Hepatocyte (in vitro differentiated cells): ENCODE results near the gene LYRM4. TPM values are rescaled to one million over a fixed set of nuclear protein-coding genes. Genes with fewer than 3 reads are reported as not detected.

Experiments
- DNase-seq: peaks from one replicate; pipeline ENCODE4 v3.0.0-alpha.2; 2016; ENCODE audit warnings: low spot score
- H2AFZ ChIP-seq: fragments of 200-600 bp; sonication (generic); 2 replicates; pipeline ENCODE4 v1.6.0; 2016; ENCODE audit warnings: antibody characterized with exemption, mild to moderate bottlenecking
- H3K27ac ChIP-seq: fragments of 200-600 bp; sonication (generic); 2 replicates; pipeline ENCODE4 v1.5.1; 2016; ENCODE audit warnings: mild to moderate bottlenecking
- H3K27me3 ChIP-seq: fragments of 200-600 bp; sonication (generic); 2 replicates; pipeline ENCODE4 v1.6.1; 2016
- H3K36me3 ChIP-seq: fragments of 200-600 bp; sonication (generic); replicated peaks from 2 replicates; pipeline ENCODE4 v1.5.1; 2016; ENCODE audit warnings: low read depth; ENCODE audit not compliant: insufficient read depth
- H3K4me1 ChIP-seq: fragments of 200-600 bp; sonication (generic); 2 replicates; pipeline ENCODE4 v1.5.1; 2016; ENCODE audit warnings: mild to moderate bottlenecking, moderate library complexity; ENCODE audit not compliant: insufficient read depth
- H3K4me2 ChIP-seq: fragments of 200-600 bp; sonication (generic); 2 replicates; pipeline ENCODE4 v1.6.0; 2016
- H3K4me3 ChIP-seq: fragments of 200-600 bp; sonication (generic); 2 replicates; pipeline ENCODE4 v1.5.1; 2016; ENCODE audit warnings: mild to moderate bottlenecking
- H3K79me2 ChIP-seq: fragments of 200-600 bp; sonication (generic); 2 replicates; pipeline ENCODE4 v1.6.0; 2017; ENCODE audit warnings: mild to moderate bottlenecking
- H3K9me2 ChIP-seq: fragments of 200-600 bp; sonication (generic); replicated peaks from 2 replicates; pipeline ENCODE4 v1.6.0; 2017; ENCODE audit warnings: mild to moderate bottlenecking; ENCODE audit not compliant: insufficient read depth
- H3K9me3 ChIP-seq: fragments of 200-600 bp; sonication (generic); 2 replicates; pipeline ENCODE4 v1.5.1; 2016; ENCODE audit warnings: low read depth, mild to moderate bottlenecking
- H4K20me1 ChIP-seq: fragments of 200-600 bp; sonication (generic); 2 replicates; pipeline ENCODE4 v1.6.0; 2016; ENCODE audit warnings: mild to moderate bottlenecking; ENCODE audit not compliant: insufficient read depth, poor library complexity, severe bottlenecking
- CTCF ChIP-seq: fragments of 200-600 bp; sonication (generic); IDR thresholded peaks from 2 replicates; pipeline ENCODE4 v1.5.1; 2016; ENCODE audit warnings: antibody characterized with exemption, mild to moderate bottlenecking; ENCODE audit not compliant: poor library complexity
- EZH2 ChIP-seq: fragments of 200-600 bp; sonication (generic); IDR thresholded peaks from 2 replicates; pipeline ENCODE4 v1.6.1; 2016; ENCODE audit warnings: antibody characterized with exemption, mild to moderate bottlenecking, borderline replicate concordance
- EZH2phosphoT487 ChIP-seq: fragments of 200-600 bp; sonication (generic); IDR thresholded peaks from one replicate; pipeline ENCODE4 v1.6.1; 2018; ENCODE audit warnings: antibody characterized with exemption, mild to moderate bottlenecking, low read depth, moderate library complexity; ENCODE audit not compliant: unreplicated experiment, severe bottlenecking
- WGBS: methylation state at CpG from one replicate; pipeline ENCODE4 v1.1.6; 2016; ENCODE audit warnings: low lambda C conversion rate; ENCODE audit errors: missing lambda C conversion rate; 5-methylcytosine and 5-hydroxymethylcytosine counted together
- polyA plus RNA-seq: library from polyadenylated mRNA; unstranded; fragments of >200 nt; fragmentation: Nextera tagmentation; extraction: Ambion mirVana; gene quantifications from 2 replicates; pipeline ENCODE4 v1.2.1, GENCODE V29; 2016
- total RNA-seq: library from RNA; depleted of rRNA; stranded (reverse); fragments of >200 nt; gene quantifications from 2 replicates; pipeline ENCODE4 v1.2.3, GENCODE V29; 2014

The LYRM4 gene
- total and polyA plus RNA-seq, 2 experiments from 2014 or later = 20.5 to 22.9 TPM

- Histone ChIP-seq H3K4me2 (no peak overlapping the region), H3K9me2 (no peaks in the 10 kb centered on the region), H2AFZ (no peak overlapping the region), H4K20me1 (no peaks in the 10 kb centered on the region), H3K4me3 (no peak overlapping the region), H3K36me3 (no peaks in the 10 kb centered on the region), H3K4me1 (no peaks in the 10 kb centered on the region), H3K27me3 (no peaks in the 10 kb centered on the region), H3K9me3 (no peaks in the 10 kb centered on the region), H3K79me2 (no peaks in the 10 kb centered on the region), H3K27ac (no peak overlapping the region)
- DNase-seq = no peak
- TF ChIP-seq EZH2 (no peak), CTCF (no peak), EZH2phosphoT487 (no peak)
- WGBS = 81% methylated on average over 7 of the region's 7 CpGs
Observed at GRCh38 chr6:5072440-5072839, 188.3 kb downstream of the LYRM4 start.

- Histone ChIP-seq H2AFZ (no peak overlapping the region), H4K20me1 (no peaks in the 10 kb centered on the region), H3K4me3 (no peak overlapping the region), H3K79me2 (no peaks in the 10 kb centered on the region), H3K36me3 (no peaks in the 10 kb centered on the region), H3K4me1 (no peaks in the 10 kb centered on the region), H3K27ac (no peak overlapping the region), H3K4me2 (no peak overlapping the region), H3K9me2 (no peaks in the 10 kb centered on the region), H3K9me3 (no peaks in the 10 kb centered on the region), H3K27me3 (no peaks in the 10 kb centered on the region)
- TF ChIP-seq EZH2phosphoT487 (no peak), CTCF (no peak), EZH2 (no peak)
- DNase-seq = no peak
- WGBS = 85% methylated on average over 2 of the region's 2 CpGs
Observed at GRCh38 chr6:5071216-5071615, 189.5 kb downstream of the LYRM4 start.

GRCh38 chr6:5068153-5068751, 192.5 kb downstream of the LYRM4 start:
- H3K27ac ChIP-seq = peak overlapping the region; percentile 75

More at GRCh38 chr6:5068153-5068751, 192.5 kb downstream of the LYRM4 start:
- Histone ChIP-seq H3K9me2 (no peaks in the 10 kb centered on the region), H2AFZ (no peak overlapping the region), H3K4me2 (no peak overlapping the region), H3K9me3 (no peaks in the 10 kb centered on the region), H3K36me3 (no peaks in the 10 kb centered on the region), H3K27me3 (no peaks in the 10 kb centered on the region), H3K4me1 (no peaks in the 10 kb centered on the region), H3K79me2 (no peaks in the 10 kb centered on the region), H4K20me1 (no peaks in the 10 kb centered on the region), H3K4me3 (no peak overlapping the region)
- peak; percentile 59 for DNase-seq
- WGBS = 80% methylated on average over 17 of the region's 17 CpGs
- TF ChIP-seq EZH2phosphoT487 = no peak
- TF ChIP-seq CTCF = no peak
- TF ChIP-seq EZH2 = no peak
